C4-2B (cell line): ENCODE data around the gene MARS1.
"Not testable (repeated sequence)": the region's sequence is repeated elsewhere in the genome, so short reads cannot be mapped to it uniquely, and the experiment has no call there.

Experiments used
- CTCF ChIP-seq: fragments of 450-650 bp; conservative IDR thresholded peaks from 2 replicates; pipeline ENCODE4 v1.5.1; 2017; ENCODE audit warnings: mild to moderate bottlenecking
- ZFX ChIP-seq: fragments of 450-650 bp; IDR thresholded peaks from 2 replicates; pipeline ENCODE4 v1.6.1; 2017

- not testable (repeated sequence) for TF ChIP-seq CTCF, ZFX
These were observed 25.8 kb downstream of the MARS1 start for GRCh38 chr12:57513677-57514076.
